Stomach smooth muscle (tissue), 2 donors: Measurements from ENCODE around the gene TLR10.
A peak's percentile ranks its signal among the peaks of the same experiment; 100 is the strongest.
"Not testable (repeated sequence)": the region's sequence is repeated elsewhere in the genome, so short reads cannot be mapped to it uniquely, and the experiment has no call there.

Experiments used
- H3K27ac ChIP-seq: one replicate; pipeline ENCODE4 v1.7.0; 2013; ENCODE audit warnings: mild to moderate bottlenecking, low read length, inconsistent platforms
- H3K27me3 ChIP-seq, 2 donors: one replicate each; pipeline ENCODE4 v1.7.0; 2013; ENCODE audit warnings: low read length in 2 of 2; ENCODE audit not compliant: insufficient read depth in 2 of 2, control insufficient read depth in 1 of 2
- H3K36me3 ChIP-seq, 2 donors: one replicate each; pipeline ENCODE4 v1.7.0; 2013; ENCODE audit warnings: low read length in 2 of 2; ENCODE audit not compliant: control insufficient read depth in 2 of 2, insufficient read depth in 2 of 2
- H3K4me1 ChIP-seq: one replicate; pipeline ENCODE4 v1.7.0; 2013; ENCODE audit warnings: low read length; ENCODE audit not compliant: control insufficient read depth, insufficient read depth
- H3K4me3 ChIP-seq, 2 donors: one replicate each; pipeline ENCODE4 v1.7.0; 2013; ENCODE audit warnings: low read length in 2 of 2
- H3K9ac ChIP-seq, 2 donors: one replicate each; pipeline ENCODE4 v1.7.0; 2013; ENCODE audit warnings: low read length in 2 of 2, mild to moderate bottlenecking in 1 of 2
- H3K9me3 ChIP-seq, 2 donors: one replicate each; pipeline ENCODE4 v1.7.0; 2013; ENCODE audit warnings: low read length in 2 of 2; ENCODE audit not compliant: control insufficient read depth in 2 of 2
- donor health status: healthy.
- donor health status: Pancreatic carcinoma.

Gene TLR10

DNA sequence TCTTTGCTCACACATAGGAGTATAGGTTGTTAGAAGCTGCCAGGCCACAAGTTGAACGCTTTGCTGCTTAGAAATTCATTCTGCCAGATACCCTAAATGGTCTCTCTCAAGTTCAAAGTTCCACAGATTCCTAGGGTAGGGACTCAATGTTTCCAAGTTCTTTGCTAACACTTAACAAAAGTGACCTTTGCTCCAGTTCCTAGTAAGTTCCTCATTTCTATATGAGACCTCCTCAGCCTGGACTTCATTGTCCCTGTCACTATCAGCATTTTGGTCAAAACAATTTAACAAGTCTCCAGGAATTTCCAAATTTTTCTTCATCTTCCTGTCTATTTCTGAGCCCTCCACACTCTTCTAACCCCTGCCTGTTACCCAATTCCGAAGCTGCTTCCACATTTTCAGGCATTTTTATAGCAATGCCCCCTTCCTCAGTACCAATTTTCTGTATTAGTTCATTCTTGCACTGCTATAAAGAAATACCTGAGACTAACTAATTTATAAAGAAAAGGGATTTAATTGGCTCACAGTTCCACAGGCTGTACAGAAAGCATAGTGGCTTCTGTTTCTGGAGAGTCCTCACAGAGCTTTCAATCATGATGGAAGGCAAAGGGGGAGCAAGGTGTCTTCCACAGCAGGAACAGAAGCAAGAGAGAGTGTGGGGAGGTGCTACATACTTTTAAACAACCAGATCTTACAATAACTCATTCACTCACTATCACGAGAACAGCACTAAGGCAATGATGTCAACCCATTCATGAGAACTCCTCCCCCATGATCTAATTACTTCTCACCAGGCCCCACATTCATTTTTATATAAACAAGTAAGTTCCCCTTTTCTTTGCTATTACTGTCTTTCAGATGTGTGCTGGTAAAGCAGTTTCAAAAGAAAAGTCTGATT is 33.3 kb upstream of the TLR10 start:
- Histone ChIP-seq H3K9me3 (no peaks in the 10 kb centered on the region), H3K27ac (no peak overlapping the region), H3K36me3 (no peaks in the 10 kb centered on the region), H3K9ac (no peak overlapping the region), H3K4me3 (no peak overlapping the region), H3K4me1 (no peaks in the 10 kb centered on the region), H3K27me3 (no peaks in the 10 kb centered on the region)

DNA sequence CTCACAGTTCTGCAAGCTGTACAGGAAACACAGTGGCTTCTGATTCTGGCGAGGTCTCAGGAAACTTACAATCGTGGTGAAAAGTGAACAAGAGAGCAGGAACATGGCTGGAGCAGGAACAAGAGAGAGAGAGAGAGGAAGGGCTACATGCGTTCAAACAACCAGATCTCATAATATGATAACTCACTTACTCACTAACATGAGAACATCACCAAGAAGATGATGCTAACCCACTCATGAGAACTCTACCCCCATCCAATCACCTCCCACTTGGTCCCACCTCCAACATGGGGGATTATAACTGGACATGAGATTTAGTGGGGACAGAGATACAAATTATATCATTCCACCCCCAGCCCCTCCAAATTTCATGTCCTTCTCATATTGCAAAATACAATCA is 31.6 kb upstream of the TLR10 start:
- no peaks in the 10 kb centered on the region for H3K27me3 ChIP-seq
- no peaks in the 10 kb centered on the region for H3K4me1 ChIP-seq
- H3K9ac ChIP-seq = no peak overlapping the region
- no peak overlapping the region for H3K4me3 ChIP-seq
- no peaks in the 10 kb centered on the region for H3K36me3 ChIP-seq
- H3K9me3 ChIP-seq = no peaks in the 10 kb centered on the region
- H3K27ac ChIP-seq = no peak overlapping the region

DNA sequence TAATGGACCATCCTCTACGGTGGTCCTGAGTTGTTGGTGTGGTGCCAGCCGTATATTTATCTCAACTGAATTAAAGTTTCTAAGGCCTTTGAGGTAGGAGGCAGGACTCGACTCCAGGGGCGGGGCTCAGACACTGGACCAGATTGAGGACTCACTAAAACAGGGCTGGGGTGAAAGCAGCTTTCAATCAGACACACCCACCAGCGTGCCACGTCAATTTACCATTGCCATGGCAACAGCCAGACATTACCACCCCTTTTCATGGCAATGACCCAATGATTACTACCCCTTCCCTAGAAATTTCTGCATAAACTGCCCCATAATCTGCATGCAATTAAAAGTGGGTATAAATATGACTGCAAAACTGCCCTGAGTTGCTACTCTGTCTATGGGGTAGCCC is 28.5 kb upstream of the TLR10 start:
- H3K9me3 ChIP-seq = no peaks in the 10 kb centered on the region
- H3K27ac ChIP-seq = no peak overlapping the region
- no peaks in the 10 kb centered on the region for H3K36me3 ChIP-seq
- H3K9ac ChIP-seq = no peak overlapping the region
- no peaks in the 10 kb centered on the region for H3K27me3 ChIP-seq
- H3K4me3 ChIP-seq = no peak overlapping the region
- no peaks in the 10 kb centered on the region for H3K4me1 ChIP-seq

DNA sequence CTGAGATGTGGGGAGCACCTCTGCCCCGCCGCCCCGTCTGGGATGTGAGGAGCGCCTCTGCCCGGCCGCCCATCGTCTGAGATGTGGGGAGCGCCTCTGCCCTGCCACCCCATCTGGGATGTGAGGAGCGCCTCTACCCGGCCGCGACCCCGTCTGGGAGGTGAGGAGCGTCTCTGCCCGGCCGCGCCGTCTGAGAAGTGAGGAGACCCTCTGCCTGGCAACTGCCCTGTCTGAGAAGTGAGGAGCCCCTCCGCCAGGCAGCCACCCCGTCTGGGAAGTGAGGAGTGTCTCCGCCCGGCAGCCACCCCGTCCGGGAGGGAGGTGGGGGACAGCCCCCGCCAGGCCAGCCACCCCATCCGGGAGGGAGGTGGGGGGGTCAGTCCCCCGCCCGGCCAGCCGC is 24.7 kb upstream of the TLR10 start:
- not testable (repeated sequence) for H3K4me1 ChIP-seq, H3K36me3 ChIP-seq, H3K27ac ChIP-seq, H3K4me3 ChIP-seq, H3K9me3 ChIP-seq, H3K27me3 ChIP-seq, H3K9ac ChIP-seq

GRCh38 chr4:38806251-38806650 is 23.5 kb upstream of the TLR10 start:
- H3K27me3 ChIP-seq, H3K9me3 ChIP-seq, H3K4me3 ChIP-seq, H3K4me1 ChIP-seq, H3K9ac ChIP-seq, H3K27ac ChIP-seq, H3K36me3 ChIP-seq: not testable (repeated sequence)

GRCh38 chr4:38805530-38806145 is 22.8 kb upstream of the TLR10 start:
- H3K27ac ChIP-seq = peak overlapping the region; percentile 4
- H3K9me3 ChIP-seq = no peaks in the 10 kb centered on the region
- H3K9ac ChIP-seq = peak overlapping the region in 1 of 2 donors; percentile 36
- H3K27me3 ChIP-seq = no peaks in the 10 kb centered on the region
- H3K36me3 ChIP-seq = peaks cover 0 to 2% of the 10 kb centered on the region in 2 donors
- peaks cover 9% of the 10 kb centered on the region for H3K4me1 ChIP-seq
- peak overlapping the region; percentile 3 to 57 for H3K4me3 ChIP-seq

GRCh38 chr4:38804654-38805295 is 22.0 kb upstream of the TLR10 start, which contains the start of gene TLR1:
Gene TLR1 (minus strand): TSS chr4:38804791. CDS start chr4:38798831, 5,960 bp downstream.
- peak within 1 kb of the TSS; percentile 47 to 58 for H3K9ac ChIP-seq

DNA sequence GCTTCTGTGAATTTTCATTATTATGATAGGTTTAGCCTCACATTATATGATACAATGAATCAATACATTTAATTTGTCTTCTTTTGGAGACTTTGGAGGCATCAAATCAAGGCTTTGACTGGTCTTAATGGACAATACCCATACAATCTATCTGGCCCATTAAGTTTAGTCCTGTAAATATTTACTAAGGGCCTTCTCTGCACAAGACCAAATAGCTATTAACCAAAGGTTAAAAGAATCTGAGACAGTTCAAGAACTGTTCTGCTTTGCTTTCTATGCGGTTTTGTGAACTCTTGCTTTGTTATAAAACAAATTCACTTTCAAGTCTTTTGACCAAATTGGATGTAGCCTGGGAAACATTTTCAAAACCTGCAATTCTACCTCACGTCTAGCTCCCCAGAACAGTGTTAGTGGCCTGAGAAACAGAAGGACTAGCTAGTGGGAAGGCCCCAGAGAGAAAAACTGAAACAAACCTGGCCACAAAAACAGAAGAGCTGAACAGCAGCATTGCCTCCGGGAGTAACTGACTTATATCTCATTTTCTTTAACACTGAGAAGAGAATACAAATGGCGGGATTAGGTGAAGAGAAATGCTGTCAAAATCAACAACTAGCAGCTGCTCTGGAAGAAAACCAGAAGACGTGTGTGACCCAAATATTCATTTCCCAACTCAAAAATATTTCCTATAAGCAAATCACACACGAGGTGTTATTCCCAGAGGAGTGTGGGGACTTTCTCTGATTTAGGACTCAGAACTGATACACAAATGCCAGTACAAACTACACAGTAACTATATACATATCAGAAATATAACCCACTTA is 21.3 kb upstream of the TLR10 start:
- Histone ChIP-seq H3K27me3 (no peaks in the 10 kb centered on the region), H3K4me1 (peaks cover 9% of the 10 kb centered on the region), H3K36me3 (peaks cover 14 to 16% of the 10 kb centered on the region in 2 donors), H3K9ac (peak overlapping the region; percentile 47 to 58), H3K9me3 (no peaks in the 10 kb centered on the region), H3K4me3 (peak overlapping the region; percentile 64 to 68), H3K27ac (peak overlapping the region; percentile 62)

More at GRCh38 chr4:38804654-38805295, 22.0 kb upstream of the TLR10 start, which contains the start of gene TLR1:
- Histone ChIP-seq H3K9me3 (no peaks in the 10 kb centered on the region), H3K4me3 (peak within 1 kb of the TSS; percentile 64 to 68), H3K27ac (peak within 1 kb of the TSS; percentile 62), H3K4me1 (peaks cover 9% of the 10 kb centered on the region), H3K36me3 (peaks cover 8 to 10% of the 10 kb centered on the region in 2 donors), H3K27me3 (no peaks in the 10 kb centered on the region)

DNA sequence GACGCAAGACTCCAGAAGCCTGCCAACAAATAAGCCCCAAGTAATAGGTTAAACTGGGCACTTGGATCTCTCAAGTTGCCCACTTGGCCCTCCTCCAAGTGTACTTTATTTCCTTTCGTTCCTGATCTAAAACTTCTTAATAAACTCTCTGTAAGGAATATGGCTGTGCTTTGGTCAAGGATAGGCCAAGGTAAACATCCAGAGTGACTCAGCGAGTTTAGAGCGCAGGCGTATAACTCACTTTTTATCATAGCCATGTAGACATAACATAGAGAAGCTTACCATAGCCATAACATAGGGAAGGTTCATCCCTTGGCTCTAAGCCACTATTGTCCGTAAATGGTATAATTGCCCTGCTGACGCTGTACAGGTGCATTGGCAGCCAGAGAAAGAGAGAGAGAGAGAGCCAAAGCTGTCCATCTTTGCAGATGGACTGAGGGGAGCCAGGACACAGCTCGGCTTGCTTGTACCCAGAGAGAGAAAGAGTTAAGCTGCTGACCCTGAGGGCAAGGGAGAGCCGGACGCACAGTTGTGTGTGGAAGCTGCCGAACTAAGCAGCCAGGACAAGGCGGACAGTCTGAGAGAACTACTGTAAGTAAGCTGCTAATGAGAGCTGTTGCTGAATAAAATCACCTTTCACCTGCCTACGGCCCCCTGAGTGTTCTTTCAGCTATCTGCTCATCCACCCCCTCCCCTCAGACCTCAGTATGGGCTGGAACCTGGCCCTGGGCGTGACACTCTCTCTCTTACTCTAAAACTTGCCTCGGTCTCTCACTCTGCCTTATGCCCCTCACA is 20.0 kb upstream of the TLR10 start:
- Histone ChIP-seq H3K27ac (no peak overlapping the region), H3K4me1 (peaks cover 9% of the 10 kb centered on the region)

More for the DNA sequence above, 20.0 kb upstream of the TLR10 start:
- H3K27me3 ChIP-seq = no peaks in the 10 kb centered on the region
- H3K9me3 ChIP-seq = peaks cover 0 to 2% of the 10 kb centered on the region in 2 donors
- no peak overlapping the region for H3K9ac ChIP-seq
- H3K4me3 ChIP-seq = peak overlapping the region in 1 of 2 donors; percentile 22
- H3K36me3 ChIP-seq = peaks cover 18 to 23% of the 10 kb centered on the region in 2 donors
